ENCODE measurements around the gene PICALM. TPM values are rescaled to one million over a fixed set of nuclear protein-coding genes. Genes with fewer than 3 reads are reported as not detected.

PICALM gene
- total and polyA plus RNA-seq, 2 of the 4 experiments (the other 2 are of a cell fraction): 235 to 453 TPM

- no peak overlapping the region for H2AK5ac ChIP-seq (ENCODE audit: low read depth, low read length)
- 0 out of 4 replicates have a peak overlapping the region, but pooled peaks of 1 of the 2 experiments have one; percentile 5 for H4K8ac ChIP-seq (ENCODE audit: low read depth in 2 of 2, low read length in 2 of 2)
- no peak overlapping the region for H4K5ac ChIP-seq (ENCODE audit: low read depth, low read length)
- H3K9me3 ChIP-seq (ENCODE audit: control insufficient read depth, insufficient read depth, low read length): no peaks in the 10 kb centered on the region
- peak overlapping the region; percentile 60; the same call in 1 of the 2 replicates for H3K23ac ChIP-seq (ENCODE audit: low read depth, low read length)
- peaks cover 13% of the 10 kb centered on the region; the same call in 1 of the 2 replicates for H4K20me1 ChIP-seq (ENCODE audit: insufficient read depth, low read length)
- in situ Hi-C loops (cut with MboI; ENCODE audit: low sequenced_read_pairs) (no loop called here), dilution Hi-C loops (cut with HindIII; ENCODE audit: low sequenced_read_pairs, unreplicated experiment) (no loop called here), intact Hi-C loops (cut with micrococcal nuclease) (no loop called here)
- no peak overlapping the region; the same call in 1 of the 2 replicates for H3K4ac ChIP-seq (ENCODE audit: low read depth, low read length)
- no peak overlapping the region for H2BK120ac ChIP-seq (ENCODE audit: low read depth, low read length)
- peaks cover 16 to 35% of the 10 kb centered on the region in 2 experiments for H3K79me1 ChIP-seq (ENCODE audit: low read depth in 1 of 2, low read length in 2 of 2)
- H3K36me3 ChIP-seq (ENCODE audit: control insufficient read depth, insufficient read depth, low read length): peaks cover 19% of the 10 kb centered on the region
- H3K27ac ChIP-seq (ENCODE audit: insufficient read depth, low read length): no peak overlapping the region
- H2AFZ ChIP-seq (replicated peaks; ENCODE audit: low read length, poor library complexity): no peak overlapping the region
- no peaks in the 10 kb centered on the region for H3K4me1 ChIP-seq (ENCODE audit: control insufficient read depth, insufficient read depth, low read length)
- peaks cover 3% of the 10 kb centered on the region; the same call in 1 of the 2 replicates for H3K9me1 ChIP-seq (ENCODE audit: insufficient read depth, low read length)
- no peak overlapping the region for H2AK9ac ChIP-seq (replicated peaks; ENCODE audit: low read depth, low read length, poor library complexity)
- TF ChIP-seq SMC3 (IDR thresholded peaks at IDR 0.05; ENCODE audit: low read depth, low read length) (no peak), RAD21 (IDR thresholded peaks at IDR 0.05; ENCODE audit: low read length) (no peak), ELK1 (IDR thresholded peaks at IDR 0.05; ENCODE audit: borderline replicate concordance, low read depth, low read length) (no peak), CHD1 (IDR thresholded peaks at IDR 0.05; ENCODE audit: low read depth, low read length) (no peak), FOS (IDR thresholded peaks at IDR 0.05; ENCODE audit: low read depth, low read length) (no peak), USF2 (IDR thresholded peaks at IDR 0.05; ENCODE audit: low read depth, low read length) (no peak), NFE2L2 (IDR thresholded peaks at IDR 0.05; ENCODE audit: low read depth, low read length) (no peak), POLR2A (IDR thresholded peaks at IDR 0.05; ENCODE audit: low read depth, low read length) (no peak), MAZ (IDR thresholded peaks at IDR 0.05; ENCODE audit: borderline replicate concordance, low read depth, low read length) (no peak), CTCF (conservative IDR thresholded peaks at IDR 0.05; ENCODE audit: low read depth, low read length) (no peak), BHLHE40 (IDR thresholded peaks at IDR 0.05; ENCODE audit: low read depth, low read length) (no peak), MXI1 (IDR thresholded peaks at IDR 0.05; ENCODE audit: borderline replicate concordance, low read depth, low read length) (no peak), RFX5 (IDR thresholded peaks at IDR 0.05; ENCODE audit: low read depth, low read length) (no peak), RCOR1 (IDR thresholded peaks at IDR 0.05; ENCODE audit: insufficient replicate concordance, low read length) (no peak)
- H3K4me3 ChIP-seq (ENCODE audit: insufficient read depth, low read depth, low read length): no peak overlapping the region
- ChIA-PET CTCF (interaction anchor here (1.2 kb wide), 1 partner anchor 10 kb away, joined by 3 read pairs; no protein-coding TSS in a partner anchor), POLR2A (ENCODE audit: unreplicated experiment) (no interaction called here)
- H3K4me2 ChIP-seq (ENCODE audit: low read depth, low read length): no peak overlapping the region
- no peak overlapping the region for H3K18ac ChIP-seq (ENCODE audit: low read depth, low read length)
- no peak overlapping the region for H3K14ac ChIP-seq (replicated peaks; ENCODE audit: low read depth, low read length)
- H2BK15ac ChIP-seq (ENCODE audit: low read depth, low read length): no peak overlapping the region
- H3K9ac ChIP-seq (ENCODE audit: low read depth, low read length): no peak overlapping the region
- BruUV-seq (replicated peaks): no TSS peak
- H2BK5ac ChIP-seq (ENCODE audit: low read depth, low read length, poor library complexity, severe bottlenecking): no peak overlapping the region
- no peak for DNase-seq
- no peaks in the 10 kb centered on the region for H3K27me3 ChIP-seq (ENCODE audit: control insufficient read depth, insufficient read depth, low read length)
- H3K56ac ChIP-seq (ENCODE audit: extremely low read depth, insufficient read depth, low read length): no peak overlapping the region
- ATAC-seq (ENCODE audit: low read depth): no peak
- 73% methylated on average over 2 of the region's 4 CpGs; no CpG with 5 or more reads in 1 of the 2 experiments for WGBS, 2 experiments (ENCODE audit: extremely low coverage in 2 of 2, insufficient read length in 1 of 2)
- H4K91ac ChIP-seq (ENCODE audit: insufficient read depth, low read depth, low read length): no peak overlapping the region
- H2BK20ac ChIP-seq (ENCODE audit: low read depth, low read length): no peak overlapping the region
Observed at GRCh38 chr11:86015699-86016098, 53.2 kb downstream of the PICALM start.

Data from IMR-90 (cell line).